ENCODE measurements around the gene NCR1.

NCR1 gene

DNA sequence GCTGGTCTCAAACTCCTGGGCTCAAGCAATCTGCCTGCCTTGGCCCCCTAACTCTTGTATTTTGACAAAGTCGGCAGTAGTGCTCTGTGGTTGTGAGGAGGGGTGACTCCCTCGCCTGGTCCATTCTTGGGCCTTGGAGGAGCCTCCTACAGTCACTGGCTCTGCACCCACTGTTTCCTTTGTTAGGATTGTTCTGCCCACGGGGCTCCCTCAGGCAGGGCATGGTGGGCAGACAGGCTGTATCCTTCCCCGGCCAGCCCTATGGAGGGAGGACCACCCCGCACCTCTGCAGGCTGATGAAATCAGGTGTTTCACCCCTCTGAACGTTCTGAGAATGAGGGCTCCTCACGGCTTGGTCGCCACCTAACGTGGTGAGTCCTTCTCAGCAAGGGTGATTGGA, 22.7 kb upstream of the NCR1 start:
- TF ChIP-seq, protein P1, sequence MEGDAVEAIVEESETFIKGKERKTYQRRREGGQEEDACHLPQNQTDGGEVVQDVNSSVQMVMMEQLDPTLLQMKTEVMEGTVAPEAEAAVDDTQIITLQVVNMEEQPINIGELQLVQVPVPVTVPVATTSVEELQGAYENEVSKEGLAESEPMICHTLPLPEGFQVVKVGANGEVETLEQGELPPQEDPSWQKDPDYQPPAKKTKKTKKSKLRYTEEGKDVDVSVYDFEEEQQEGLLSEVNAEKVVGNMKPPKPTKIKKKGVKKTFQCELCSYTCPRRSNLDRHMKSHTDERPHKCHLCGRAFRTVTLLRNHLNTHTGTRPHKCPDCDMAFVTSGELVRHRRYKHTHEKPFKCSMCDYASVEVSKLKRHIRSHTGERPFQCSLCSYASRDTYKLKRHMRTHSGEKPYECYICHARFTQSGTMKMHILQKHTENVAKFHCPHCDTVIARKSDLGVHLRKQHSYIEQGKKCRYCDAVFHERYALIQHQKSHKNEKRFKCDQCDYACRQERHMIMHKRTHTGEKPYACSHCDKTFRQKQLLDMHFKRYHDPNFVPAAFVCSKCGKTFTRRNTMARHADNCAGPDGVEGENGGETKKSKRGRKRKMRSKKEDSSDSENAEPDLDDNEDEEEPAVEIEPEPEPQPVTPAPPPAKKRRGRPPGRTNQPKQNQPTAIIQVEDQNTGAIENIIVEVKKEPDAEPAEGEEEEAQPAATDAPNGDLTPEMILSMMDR (IDR thresholded peaks at IDR 0.05), result no peak

DNA sequence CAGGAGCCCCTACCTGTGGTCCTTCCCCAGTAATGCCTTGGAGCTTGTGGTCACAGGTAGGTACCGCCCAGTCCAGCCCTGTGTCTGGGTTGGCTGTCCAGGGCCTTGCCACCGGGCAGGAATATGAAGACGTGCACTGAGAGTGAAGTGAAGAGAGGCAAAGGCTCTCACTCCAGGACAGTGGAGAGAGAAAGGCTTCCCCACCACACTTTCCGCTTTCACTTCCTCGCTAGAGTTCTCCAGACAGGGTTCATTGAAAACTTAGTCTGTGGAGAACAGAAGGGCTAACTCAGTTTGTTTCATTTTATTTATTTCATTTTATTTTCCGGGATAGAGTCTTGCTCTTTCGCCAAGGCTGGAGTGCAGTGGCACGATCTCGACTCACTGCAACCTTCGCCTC, 17.7 kb upstream of the NCR1 start:
- TF ChIP-seq, protein P1 (IDR thresholded peaks at IDR 0.05), result no peak

DNA sequence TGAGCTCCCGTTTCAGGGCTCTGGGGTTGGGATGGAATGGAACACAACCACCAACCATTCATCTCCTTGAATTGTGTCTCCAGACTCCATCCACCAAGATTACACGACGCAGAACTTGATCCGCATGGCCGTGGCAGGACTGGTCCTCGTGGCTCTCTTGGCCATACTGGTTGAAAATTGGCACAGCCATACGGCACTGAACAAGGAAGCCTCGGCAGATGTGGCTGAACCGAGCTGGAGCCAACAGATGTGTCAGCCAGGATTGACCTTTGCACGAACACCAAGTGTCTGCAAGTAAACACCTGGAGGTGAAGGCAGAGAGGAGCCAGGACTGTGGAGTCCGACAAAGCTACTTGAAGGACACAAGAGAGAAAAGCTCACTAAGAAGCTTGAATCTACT, 16.4 kb upstream of the NCR1 start:
- TF ChIP-seq, protein P1 (IDR thresholded peaks at IDR 0.05), result no peak

DNA sequence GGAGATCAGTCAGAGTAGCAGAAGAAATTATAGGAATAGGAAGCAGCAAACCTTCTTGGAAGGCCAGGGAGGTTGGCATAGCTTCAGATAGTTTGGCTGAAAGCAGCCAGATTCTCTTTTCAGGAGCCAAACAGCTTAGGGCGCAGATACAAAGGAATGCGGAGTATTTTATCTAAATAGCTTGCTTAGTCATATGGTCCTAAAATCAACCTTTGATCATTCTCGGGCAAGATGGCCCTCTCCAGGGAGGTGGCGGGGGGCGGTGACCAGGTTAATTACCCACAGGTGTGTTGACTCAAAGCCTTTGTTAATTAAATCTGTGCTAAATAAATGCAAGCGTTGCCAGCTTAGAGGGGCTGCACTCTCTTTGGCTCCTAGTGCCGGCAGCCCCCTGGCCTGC, 12.5 kb upstream of the NCR1 start:
- TF ChIP-seq, protein P1 (IDR thresholded peaks at IDR 0.05), result no peak

DNA sequence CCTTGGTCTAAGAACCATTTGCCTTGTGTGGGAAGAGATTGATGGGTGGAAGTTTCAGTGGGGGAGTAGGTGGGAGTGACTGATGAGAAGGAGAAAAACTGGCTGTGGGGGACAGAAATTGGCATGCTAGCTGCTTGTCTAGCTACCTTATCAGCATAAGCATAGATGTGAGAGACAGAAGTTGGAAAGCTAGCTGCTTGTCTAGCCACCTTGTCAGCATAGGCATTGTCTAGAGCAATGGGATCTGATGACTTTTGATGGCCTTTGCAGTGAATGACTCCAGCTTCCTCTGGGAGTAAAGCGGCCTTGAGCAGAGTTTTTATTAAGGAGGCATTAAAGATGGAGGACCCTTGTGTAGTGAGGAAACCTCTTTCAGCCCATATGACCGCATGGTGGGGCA, 9.9 kb upstream of the NCR1 start:
- TF ChIP-seq, protein P1 (IDR thresholded peaks at IDR 0.05), result no peak

DNA sequence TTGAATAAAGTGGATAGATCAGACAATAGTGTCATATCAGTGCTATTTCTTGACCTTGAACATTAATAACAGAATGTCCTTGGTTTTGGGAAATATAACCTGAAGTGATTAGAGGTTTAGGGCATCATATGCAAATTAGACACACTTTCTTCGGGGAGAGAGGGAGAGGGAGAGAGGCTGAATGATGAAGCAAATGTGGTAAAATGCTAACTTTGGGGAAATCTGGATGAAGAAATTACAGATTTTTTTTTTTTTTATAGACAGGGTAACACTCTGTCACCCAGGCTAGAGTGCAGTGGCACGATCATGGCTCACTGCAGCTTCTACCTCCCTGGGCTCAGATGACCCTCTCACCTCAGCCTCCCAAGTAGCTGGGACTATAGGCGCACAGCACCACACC, 3.9 kb upstream of the NCR1 start:
- TF ChIP-seq, protein P1 (IDR thresholded peaks at IDR 0.05), result no peak

DNA sequence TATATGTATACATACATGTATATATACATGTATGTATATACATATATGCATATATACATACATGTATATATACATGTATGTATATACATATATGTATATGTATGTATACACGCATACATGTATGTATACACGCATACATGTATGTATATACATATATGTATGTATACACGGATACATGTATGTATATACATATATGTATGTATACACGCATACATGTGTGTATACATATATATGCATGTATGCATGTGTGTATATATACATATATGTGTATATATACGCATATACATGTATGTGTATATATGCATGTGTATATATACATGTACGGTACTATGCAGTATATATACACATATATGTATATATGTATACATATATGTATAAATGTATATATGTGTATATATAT, 2.6 kb upstream of the NCR1 start:
- TF ChIP-seq, protein P1 (IDR thresholded peaks at IDR 0.05), result no peak

DNA sequence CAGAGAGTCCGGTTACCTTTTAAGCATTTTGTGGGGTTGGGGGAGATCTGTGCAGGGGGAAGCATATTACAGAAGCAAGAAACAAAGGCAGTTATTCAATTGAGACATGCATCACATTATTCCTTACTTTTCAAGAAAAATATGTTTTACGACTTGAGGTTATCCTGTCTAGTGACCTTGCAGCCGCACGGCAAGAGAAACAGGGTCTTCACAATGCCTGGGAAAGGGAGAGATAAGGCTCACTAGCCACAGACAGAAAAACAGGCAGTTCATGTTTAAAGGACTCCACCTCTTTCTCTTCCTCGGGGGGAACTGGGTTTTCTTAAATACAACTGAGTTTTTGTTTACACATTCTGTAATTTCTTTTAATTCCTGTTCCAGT, 536 bp upstream of the NCR1 start:
- TF ChIP-seq, protein P1 (IDR thresholded peaks at IDR 0.05), result no peak

Data from LNCAP (cell line).